ENCODE measurements around the gene EMC7.
A peak's percentile ranks its signal among the peaks of the same experiment; 100 is the strongest.

The EMC7 gene

GRCh38 chr15:34038023-34038870 is 63.4 kb downstream of the EMC7 start:
- peak; percentile 49 to 53 for DNase-seq
